Vagina (tissue), 2 donors: ENCODE data around the gene SHISA6.
"Not testable (repeated sequence)": the region's sequence is repeated elsewhere in the genome, so short reads cannot be mapped to it uniquely, and the experiment has no call there.

ENCODE experiments used
- CTCF ChIP-seq, 3 experiments: fragments of 450-650 bp in 2 of 3; fragments of 200-600 bp in 1 of 3; sonication (generic) in 1 of 3; IDR thresholded peaks; one replicate each; pipeline ENCODE4 v1.5.1; 2017 to 2019; ENCODE audit warnings: antibody characterized with exemption in 3 of 3, mild to moderate bottlenecking in 2 of 3, moderate library complexity in 2 of 3
- POLR2A ChIP-seq, 2 donors: fragments of 450-650 bp; IDR thresholded peaks; one replicate each; pipeline ENCODE4 v1.6.1; 2017; ENCODE audit warnings: antibody characterized with exemption in 2 of 2, mild to moderate bottlenecking in 2 of 2, moderate library complexity in 2 of 2
- POLR2AphosphoS5 ChIP-seq, 2 donors: sonication (generic); formaldehyde crosslinking; IDR thresholded peaks; one replicate each; pipeline ENCODE4 v1.9.0; 2017; ENCODE audit warnings: antibody characterized with exemption in 2 of 2, mild to moderate bottlenecking in 2 of 2, low read depth in 1 of 2; ENCODE audit not compliant: insufficient read depth in 1 of 2

- not testable (repeated sequence) for TF ChIP-seq POLR2A (IDR thresholded peaks at IDR 0.05); CTCF (IDR thresholded peaks at IDR 0.05); POLR2AphosphoS5 (IDR thresholded peaks at IDR 0.05; ENCODE audit: insufficient read depth in 1 of 2, low read depth in 1 of 2)
Observed at GRCh38 chr17:11316451-11316850, 75.4 kb downstream of the SHISA6 start.
